Measurements from ENCODE around the gene FAM163A.
A peak's percentile ranks its signal among the peaks of the same experiment; 100 is the strongest.

FAM163A gene

GRCh38 chr1:179817056-179817455, 74.0 kb downstream of the FAM163A start:
- Histone ChIP-seq H3K27ac (no peak overlapping the region), H3K9me3 (no peaks in the 10 kb centered on the region), H3K36me3 (no peaks in the 10 kb centered on the region), H3K27me3 (no peaks in the 10 kb centered on the region), H3K4me1 (ENCODE audit: control insufficient read depth in 1 of 2, insufficient read depth in 1 of 2, low read depth in 1 of 2, low read length in 1 of 2) (peaks cover 33 to 37% of the 10 kb centered on the region in 2 experiments), H3K4me3 (ENCODE audit: low read depth in 1 of 2, low read length in 1 of 2) (no peak overlapping the region)
- TF ChIP-seq CTCF (IDR thresholded peaks at IDR 0.05), result no peak

- Histone ChIP-seq H3K4me1 (ENCODE audit: control insufficient read depth in 1 of 2, insufficient read depth in 1 of 2, low read depth in 1 of 2, low read length in 1 of 2) (peaks cover 33 to 37% of the 10 kb centered on the region in 2 experiments), H3K27me3 (no peaks in the 10 kb centered on the region), H3K9me3 (no peaks in the 10 kb centered on the region), H3K36me3 (no peaks in the 10 kb centered on the region), H3K4me3 (ENCODE audit: low read depth in 1 of 2, low read length in 1 of 2) (no peak overlapping the region), H3K27ac (no peak overlapping the region)
- no peak for TF ChIP-seq CTCF (IDR thresholded peaks at IDR 0.05)
Measured at GRCh38 chr1:179817789-179818188, 74.7 kb downstream of the FAM163A start.

- no peaks in the 10 kb centered on the region for H3K36me3 ChIP-seq
- no peak overlapping the region for H3K4me3 ChIP-seq (ENCODE audit: low read depth in 1 of 2, low read length in 1 of 2)
- no peak for TF ChIP-seq CTCF (IDR thresholded peaks at IDR 0.05)
- H3K4me1 ChIP-seq (ENCODE audit: control insufficient read depth in 1 of 2, insufficient read depth in 1 of 2, low read depth in 1 of 2, low read length in 1 of 2), result peaks cover 33 to 37% of the 10 kb centered on the region in 2 experiments
- no peaks in the 10 kb centered on the region for H3K27me3 ChIP-seq
- H3K27ac ChIP-seq, result no peak overlapping the region
- no peaks in the 10 kb centered on the region for H3K9me3 ChIP-seq
Measured at GRCh38 chr1:179818260-179818659, 75.2 kb downstream of the FAM163A start.

- no peaks in the 10 kb centered on the region for H3K27me3 ChIP-seq
- no peaks in the 10 kb centered on the region for H3K9me3 ChIP-seq
- H3K4me1 ChIP-seq (ENCODE audit: control insufficient read depth in 1 of 2, insufficient read depth in 1 of 2, low read depth in 1 of 2, low read length in 1 of 2), result peaks cover 34 to 38% of the 10 kb centered on the region in 2 experiments
- H3K36me3 ChIP-seq, result no peaks in the 10 kb centered on the region
- H3K4me3 ChIP-seq (ENCODE audit: low read depth in 1 of 2, low read length in 1 of 2), result no peak overlapping the region
- no peak overlapping the region for H3K27ac ChIP-seq
- no peak for TF ChIP-seq CTCF (IDR thresholded peaks at IDR 0.05)
Measured at GRCh38 chr1:179818743-179819173, 75.7 kb downstream of the FAM163A start.

- Histone ChIP-seq H3K4me1 (ENCODE audit: control insufficient read depth in 1 of 2, insufficient read depth in 1 of 2, low read depth in 1 of 2, low read length in 1 of 2) (peaks cover 31 to 35% of the 10 kb centered on the region in 2 experiments), H3K27me3 (no peaks in the 10 kb centered on the region), H3K36me3 (no peaks in the 10 kb centered on the region), H3K27ac (peak overlapping the region; percentile 31), H3K4me3 (ENCODE audit: low read depth in 1 of 2, low read length in 1 of 2) (no peak overlapping the region), H3K9me3 (no peaks in the 10 kb centered on the region)
- TF ChIP-seq CTCF (IDR thresholded peaks at IDR 0.05), result no peak
Measured at GRCh38 chr1:179820226-179820970, 77.3 kb downstream of the FAM163A start.

Data from neutrophil (primary cell).